ENCODE data around the gene MPP2.
"Not testable (repeated sequence)": the region's sequence is repeated elsewhere in the genome, so short reads cannot be mapped to it uniquely, and the experiment has no call there.

MPP2 gene

DNA sequence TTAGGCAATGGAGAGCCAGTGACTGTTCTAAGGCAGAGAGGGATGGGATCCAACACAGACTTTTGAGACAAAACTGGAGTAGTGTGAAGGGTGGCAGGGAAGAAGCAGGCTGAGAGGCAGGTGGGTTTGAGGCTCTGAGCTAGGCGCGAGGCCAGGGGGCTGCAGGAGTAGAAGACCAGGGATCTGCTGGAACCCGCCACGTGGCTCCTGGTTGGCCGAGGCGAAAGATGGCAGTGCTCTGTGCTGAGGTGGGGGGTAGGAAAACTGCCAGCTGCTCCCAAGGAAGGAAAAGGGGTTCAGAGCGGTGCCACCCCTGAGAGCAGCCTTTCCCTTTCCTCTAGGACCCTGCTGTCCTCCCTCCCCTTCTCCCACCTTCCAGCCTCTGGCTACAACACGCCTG, 54.8 kb downstream of the MPP2 start:
- DNase-seq: no peak

DNA sequence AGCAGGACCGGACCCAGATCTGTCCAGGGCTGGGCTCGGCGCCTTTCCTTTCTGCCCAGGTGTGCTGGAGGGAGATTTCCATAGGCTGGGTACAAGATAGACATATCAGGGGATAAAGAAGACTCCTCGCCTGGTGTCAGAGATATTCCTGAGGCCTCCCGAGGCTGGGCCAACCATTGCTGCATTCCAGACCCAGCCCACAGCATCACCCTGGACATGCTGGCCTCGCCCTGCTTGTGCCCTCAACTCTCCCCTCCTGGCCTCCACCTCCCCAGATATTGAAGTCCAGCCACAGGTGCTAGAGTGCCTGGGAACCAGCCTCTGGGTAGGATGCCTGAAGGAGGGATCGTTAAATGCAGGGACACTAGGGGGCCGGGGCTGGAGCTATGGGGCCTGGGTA, 58.2 kb downstream of the MPP2 start:
- DNase-seq: no peak

DNA sequence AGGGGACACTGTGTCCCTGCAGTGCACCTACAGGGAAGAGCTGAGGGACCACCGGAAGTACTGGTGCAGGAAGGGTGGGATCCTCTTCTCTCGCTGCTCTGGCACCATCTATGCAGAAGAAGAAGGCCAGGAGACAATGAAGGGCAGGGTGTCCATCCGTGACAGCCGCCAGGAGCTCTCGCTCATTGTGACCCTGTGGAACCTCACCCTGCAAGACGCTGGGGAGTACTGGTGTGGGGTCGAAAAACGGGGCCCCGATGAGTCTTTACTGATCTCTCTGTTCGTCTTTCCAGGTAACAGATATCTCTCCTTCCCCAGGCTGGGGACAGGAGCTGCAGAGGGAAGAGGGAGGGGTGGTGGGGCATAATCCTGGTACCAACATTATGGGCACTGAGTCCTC, 58.7 kb downstream of the MPP2 start:
- DNase-seq: no peak

DNA sequence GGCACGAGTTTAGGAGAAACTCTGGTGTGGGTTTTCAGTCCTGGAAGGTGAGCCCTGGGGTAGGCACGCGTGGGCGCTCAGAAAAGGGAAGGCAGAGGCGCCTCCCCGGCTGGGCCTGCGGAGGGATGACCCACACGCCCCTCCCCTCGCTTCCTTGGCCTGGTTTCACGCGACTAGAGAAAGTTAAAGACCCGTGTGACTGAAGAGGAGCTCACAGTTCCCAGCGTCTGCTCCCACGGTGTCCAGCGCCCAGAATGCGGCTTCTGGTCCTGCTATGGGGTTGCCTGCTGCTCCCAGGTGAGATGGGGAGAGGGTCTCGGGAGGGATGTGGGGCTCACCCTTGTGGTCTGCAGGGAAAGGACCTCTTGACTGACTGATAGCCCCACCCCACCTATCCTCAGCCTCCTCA, 60.4 kb downstream of the MPP2 start, which contains the start of gene CD300LG:
TSS of gene CD300LG (plus strand) at position 214 of the 409 bp plus-strand sequence. CDS start at position 255, 41 bp downstream.
- DNase-seq: no peak

DNA sequence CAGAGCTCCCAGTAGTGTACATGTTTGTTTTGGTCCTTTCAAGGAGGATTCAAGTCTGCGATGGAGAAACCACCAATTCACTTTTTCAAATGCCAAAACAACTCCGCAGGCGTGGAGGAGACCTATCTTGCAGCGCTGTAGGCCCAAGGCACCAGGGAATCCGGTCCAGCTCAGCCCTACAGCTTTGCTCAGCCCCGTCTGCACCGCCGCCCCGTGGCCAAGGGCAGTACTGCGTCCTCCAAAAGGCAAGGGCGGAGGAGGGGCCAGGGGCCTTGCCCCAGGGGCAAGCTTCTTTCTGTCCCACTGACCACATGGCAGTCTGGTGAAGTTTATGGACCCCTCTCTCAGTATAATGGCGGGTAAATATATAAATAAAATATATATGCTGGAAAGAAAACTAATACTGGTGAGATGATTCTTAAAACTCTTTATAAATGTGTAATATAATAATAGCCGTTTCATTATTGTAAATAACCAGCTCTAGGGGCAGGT, 61.1 kb downstream of the MPP2 start:
- peak; percentile 6 to 87 (median 58) for DNase-seq

DNA sequence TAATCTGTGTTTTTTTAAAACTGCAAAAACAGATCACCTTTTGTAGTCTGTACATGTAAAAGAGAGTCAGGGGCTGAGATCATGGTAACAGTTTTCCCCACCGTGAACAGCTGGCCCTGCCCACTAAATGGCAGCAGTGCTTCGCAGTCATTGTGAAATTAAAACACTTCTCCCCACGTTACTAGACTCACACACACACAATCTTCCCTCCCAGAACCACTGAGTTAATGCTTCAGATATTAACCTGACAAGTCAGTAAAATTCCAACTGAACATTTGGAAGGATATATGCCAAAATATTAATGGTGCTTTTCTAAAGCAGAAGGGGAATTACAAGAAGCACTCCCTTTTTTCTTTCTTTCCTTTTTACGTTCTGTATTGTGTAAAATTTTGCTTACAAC, 61.6 kb downstream of the MPP2 start:
- no peak for DNase-seq

DNA sequence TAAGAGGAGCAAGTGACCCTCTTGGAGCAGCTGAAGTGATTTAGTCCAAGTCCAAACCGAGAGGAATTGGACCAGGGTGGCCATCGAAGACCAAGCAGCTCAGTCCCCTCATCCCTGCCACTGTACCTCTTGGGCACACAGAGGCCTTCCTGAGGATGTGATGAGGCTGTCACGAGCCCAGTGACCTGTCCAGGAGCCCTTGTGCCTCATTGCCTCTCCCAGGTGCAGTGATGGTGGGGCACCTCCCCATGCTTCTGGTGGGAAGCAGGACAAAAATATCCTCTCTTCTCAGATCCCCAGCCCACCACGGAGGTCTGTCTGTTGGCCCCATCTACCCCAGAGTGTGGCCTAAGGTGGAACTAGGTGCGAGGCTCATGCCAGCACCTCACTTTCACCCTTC, 63.1 kb downstream of the MPP2 start:
- DNase-seq: no peak

DNA sequence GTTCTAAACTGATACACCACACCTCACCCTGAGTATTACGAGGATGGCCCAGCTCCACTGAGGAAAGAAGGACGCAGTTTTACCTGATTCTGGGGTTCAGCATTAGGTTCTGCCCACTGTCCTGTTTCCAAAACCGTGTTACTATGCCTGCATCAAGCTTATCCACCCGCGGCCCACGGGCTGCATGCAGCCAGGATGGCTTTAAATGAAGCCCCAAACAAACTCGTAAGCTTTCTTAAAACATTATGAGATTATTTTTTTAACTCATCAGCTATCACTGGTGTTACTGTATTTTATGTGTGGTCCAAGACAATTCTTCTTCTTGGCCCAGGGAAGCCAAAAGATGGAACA, 64.4 kb downstream of the MPP2 start:
- DNase-seq: no peak

DNA sequence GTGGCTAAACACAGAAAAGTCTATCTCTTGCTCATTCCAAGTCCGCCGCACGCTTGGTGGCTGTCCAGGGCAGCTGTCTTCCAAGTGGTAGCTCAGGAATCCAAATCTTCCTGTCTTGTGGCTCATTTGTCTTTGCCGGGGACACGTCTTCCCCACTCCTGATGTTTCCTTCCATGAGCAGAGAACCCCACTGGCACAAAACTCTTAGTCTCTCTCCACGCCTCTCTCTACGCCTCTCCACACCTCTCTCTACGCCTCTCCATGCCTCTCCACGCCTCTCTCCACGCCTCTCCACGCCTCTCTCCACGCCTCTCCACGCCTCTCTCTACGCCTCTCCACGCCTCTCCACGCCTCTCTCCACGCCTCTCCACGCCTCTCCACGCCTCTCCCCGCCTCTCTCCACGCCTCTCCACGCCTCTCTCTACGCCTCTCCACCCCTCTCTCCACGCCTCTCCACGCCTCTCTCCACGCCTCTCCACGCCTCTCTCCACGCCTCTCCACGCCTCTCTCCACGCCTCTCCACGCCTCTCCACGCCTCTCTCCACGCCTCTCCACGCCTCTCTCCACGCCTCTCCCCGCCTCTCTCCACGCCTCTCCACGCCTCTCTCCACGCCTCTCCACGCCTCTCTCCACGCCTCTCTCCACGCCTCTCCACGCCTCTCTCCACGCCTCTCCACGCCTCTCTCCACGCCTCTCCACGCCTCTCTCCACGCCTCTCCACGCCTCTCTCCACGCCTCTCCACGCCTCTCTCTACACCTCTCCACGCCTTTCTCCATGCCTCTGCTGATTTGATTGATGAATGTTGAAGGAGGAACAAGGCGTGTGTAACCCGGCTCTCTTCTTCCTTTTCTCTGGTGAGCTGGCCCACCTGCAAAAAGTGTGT, 65.0 kb downstream of the MPP2 start:
- not testable (repeated sequence) for DNase-seq

DNA sequence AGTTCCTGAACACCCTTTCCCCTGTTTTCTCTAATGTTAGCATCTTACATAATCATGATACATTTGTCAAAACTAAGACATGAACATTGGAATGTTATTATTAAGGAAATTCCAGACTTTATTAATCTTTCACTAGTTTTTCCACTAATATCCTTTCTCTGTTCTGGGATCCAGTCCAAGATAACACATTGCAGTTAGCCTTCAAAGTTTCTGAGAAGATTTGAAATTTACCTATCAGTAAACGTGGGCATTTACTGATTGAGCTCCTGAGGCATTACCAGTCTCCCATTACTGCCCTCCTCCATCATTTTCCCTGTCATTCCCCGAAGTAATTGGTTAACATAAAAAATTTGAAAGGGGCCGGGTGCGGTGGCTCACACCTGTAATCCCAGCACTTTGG, 66.1 kb downstream of the MPP2 start:
- no peak for DNase-seq

DNA sequence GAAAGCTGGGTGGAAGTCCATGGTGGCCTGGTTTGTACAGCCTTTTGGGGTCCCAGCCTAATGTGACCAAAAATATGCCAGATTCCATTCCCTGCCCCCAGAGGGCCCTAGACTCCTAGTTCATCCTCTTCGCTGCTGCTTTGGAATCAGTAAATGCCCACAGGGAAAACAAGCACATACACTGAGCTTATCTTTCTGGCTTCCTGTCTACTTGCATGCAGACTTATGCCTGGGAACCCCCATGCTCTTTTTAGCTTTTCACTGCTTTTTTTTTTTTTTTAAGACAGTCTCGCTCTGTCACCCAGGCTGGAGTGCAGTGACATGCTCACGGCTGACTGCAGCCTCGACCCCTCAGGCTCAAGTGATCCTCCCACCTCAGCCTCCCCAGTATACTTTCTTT, 66.5 kb downstream of the MPP2 start:
- no peak for DNase-seq

DNA sequence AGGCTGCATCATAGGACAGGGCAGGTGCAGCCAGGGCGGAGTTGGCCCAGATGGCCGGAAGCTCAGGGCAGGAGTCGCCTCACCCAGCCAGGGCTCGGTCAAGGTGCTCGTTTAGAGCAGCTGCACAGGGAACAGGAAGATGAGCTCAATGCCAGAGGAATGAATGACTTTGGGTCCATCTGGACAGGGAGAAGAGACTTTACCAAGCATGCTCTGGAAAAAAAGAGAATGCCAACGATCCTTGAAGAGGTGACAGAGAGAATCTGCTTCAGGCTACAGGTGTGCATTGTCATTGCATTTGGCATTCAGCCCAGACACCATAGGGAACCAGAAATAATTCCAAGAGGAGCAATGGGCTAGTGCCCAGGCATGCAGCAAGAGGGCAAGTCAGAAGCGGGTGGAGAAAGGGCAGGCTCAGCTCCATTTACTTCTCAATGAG, 67.6 kb downstream of the MPP2 start:
- DNase-seq: no peak

DNA sequence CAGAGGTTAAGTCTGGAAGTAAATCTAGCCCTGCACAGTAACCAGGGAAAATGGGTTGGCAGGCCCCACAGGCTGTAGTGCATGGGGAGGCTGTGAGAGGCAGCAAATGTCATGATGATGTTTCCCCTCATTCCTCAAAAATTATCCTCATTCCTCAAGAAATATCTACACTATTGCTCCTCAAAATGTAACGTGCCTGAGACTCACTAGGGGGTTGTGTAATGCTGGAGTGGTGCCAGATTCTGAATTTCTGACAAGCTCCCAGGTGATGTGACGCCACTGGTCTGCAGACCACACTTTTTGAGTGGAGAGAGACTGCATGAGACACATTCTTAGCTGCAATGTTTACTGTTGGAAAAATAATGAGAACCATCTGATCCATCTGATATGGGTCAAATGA, 73.2 kb downstream of the MPP2 start:
- DNase-seq: no peak

DNA sequence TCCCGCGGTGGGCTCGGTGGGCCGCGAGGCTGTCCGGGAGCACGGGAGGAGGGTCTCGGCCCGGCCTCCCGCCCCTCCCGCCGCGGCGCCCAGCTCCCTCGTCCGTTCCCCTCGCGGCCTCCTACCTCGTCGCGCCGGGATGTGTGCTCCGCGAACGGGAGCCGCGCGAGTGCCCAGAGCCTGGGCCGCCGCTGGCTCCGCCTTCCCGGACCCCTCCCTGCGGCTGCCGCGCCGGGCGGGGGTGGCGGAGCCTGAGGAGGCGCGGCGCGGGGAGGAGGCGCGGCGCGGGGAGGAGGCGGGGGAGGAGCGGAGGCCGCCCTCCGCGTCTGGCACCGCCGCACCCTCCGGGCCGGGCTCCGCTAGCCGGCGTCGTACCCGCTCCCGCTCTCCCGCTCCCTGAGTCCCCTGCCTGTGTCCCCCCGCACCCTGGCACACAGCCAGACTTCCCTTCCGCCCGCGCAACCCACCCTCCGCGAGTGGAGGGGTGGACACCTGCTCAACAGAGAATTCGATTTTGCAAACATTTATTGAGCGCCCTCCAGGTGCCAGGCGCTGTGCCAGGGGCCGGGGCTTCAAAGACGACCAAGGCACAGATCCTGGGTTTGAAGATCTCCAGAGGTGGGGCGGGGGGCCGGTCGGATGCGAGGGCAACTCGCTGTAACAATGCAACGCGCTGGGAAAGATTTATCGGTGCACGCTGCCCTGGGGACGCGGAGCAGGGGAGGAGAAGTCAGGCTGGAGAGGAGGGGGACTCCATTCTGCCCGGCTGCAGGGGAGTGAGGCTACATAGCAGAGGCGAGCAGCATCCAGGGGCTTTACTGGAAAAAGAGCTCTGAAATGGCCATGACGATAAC, 74.1 kb downstream of the MPP2 start, which contains the start of gene MPP3:
TSS of gene MPP3 (minus strand) at position 171 of the 854 bp plus-strand sequence. CDS start 1,240 bp downstream, outside the sequence.
- DNase-seq: peak in 36 of 51 donors; percentile 6 to 82 (median 29)

DNA sequence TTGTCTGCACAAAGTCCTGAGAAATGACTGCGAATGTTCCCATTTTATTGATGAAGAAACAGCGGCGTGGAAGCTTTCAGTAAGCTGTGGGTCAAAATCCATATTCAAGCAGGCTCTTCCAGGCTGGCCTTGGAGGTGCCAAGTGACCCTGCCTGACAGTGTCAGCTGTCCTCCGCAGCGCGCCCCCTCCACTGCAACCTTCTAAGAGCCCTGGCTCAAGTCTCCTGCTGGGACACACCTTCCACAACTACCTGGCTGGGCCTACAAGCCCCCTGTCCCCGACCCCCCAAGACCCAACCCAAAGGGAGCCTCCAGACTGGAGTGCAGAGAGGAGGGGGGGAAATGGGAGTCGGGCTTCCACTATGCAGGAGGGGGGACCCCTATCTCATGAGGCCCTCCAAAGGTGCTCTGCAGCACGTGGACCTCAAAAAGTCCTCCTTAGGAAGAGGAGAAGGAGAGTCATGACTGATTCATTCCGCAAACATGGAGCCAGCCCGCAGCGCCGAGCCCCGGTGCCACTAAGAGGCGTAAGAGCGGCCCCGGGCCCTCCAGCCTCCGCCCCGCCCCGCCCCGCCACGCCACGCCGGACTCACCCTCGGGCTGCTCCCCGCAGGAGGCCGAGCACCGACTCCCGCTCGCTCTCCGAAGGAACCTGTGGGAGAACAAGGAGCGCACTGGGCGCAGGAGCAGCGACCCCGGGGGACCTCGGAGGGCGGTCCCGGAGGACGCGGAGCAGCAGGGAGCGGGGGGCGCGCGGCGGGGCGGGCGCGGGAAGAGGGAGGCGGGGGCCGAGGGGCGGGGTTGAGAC, 75.0 kb downstream of the MPP2 start:
- DNase-seq: peak in 17 of 51 donors; percentile 5 to 50 (median 24)

DNA sequence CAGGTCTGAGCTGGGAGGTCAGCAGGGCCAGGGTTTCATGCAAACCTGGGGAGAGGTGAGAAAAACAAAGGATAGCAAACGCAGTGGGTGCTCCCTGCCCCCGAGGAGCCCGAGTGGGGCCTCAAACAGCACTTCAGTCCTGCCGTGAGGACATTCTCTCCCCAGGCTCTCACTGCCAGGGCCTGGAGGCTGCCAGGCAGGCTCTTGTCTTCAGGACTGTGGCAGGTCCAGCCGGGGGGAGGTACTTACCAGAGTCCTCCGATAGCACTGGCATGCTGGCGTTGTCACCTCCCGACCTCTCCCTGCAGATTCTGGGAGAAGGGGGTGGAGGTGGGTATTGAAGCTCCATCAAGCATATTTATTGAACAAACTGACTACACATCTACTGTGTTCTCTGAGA, 75.7 kb downstream of the MPP2 start:
- no peak for DNase-seq

DNA sequence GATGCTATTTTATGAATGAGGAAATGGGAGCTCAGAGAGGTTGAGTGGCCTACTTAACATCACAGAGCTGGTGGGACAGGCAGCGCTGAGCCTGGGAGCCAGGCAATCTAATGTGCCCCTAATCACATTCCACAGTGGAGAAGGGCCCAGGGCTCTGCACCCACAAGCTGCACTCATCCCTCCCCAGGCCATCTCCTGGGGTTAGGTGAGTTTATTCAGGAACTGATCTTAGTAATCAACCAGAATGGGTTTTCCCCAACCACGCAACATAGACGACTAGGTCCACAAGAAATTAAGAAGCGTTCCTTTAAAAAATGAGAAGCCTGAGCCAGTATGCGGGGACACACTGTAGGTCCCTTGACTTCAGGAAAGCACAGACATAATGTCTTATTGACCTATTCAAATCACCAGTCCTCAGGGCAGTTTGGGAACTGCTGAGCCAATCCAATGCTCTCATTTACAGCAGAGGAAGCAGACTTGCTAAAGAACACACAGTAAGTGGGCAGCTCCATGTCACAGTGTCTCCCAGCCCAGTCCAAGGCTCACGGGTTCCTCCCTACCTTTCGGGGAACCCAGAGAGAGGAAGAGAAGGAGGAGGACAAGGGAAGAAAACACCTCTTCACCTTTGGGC, 76.7 kb downstream of the MPP2 start:
- DNase-seq: no peak

DNA sequence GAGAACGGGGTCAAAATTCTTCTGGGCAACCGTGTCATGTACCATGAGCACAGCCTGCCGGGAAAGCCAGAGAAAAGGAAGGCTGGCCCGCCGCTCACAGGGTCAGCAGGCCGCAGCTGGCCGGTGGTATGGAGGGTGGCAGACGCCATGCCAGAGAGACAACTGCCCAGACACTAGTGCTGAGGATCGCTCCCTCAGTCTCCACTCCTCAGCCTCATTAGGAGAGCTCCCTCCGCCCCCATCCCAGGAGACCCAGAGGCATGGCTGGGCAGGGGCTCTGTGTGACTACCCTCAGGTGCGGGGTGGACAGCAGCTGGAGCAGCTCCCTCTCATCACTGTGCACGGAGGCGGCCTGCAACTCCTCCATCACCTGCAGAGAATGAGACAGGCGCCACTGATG, 77.6 kb downstream of the MPP2 start:
- DNase-seq: no peak

DNA sequence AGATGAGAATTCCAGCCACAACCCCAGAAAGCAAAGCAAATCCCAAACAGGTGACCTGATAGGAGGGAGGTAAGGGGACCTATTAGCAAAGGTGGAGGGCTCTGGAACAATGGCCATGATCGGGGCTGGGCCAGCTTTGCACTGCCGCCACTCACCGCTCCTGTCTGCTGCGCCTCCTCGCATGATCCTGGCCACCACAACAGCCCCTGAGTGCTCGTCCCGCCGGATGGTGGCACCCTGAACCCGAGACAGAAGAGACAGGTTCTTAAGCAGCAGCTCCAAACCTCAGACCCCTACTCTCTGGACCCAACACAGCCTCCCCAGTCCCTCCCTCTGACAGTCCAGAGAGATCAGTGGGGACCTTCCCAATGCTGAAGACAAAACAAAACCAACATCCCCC, 79.7 kb downstream of the MPP2 start:
- DNase-seq: no peak

DNA sequence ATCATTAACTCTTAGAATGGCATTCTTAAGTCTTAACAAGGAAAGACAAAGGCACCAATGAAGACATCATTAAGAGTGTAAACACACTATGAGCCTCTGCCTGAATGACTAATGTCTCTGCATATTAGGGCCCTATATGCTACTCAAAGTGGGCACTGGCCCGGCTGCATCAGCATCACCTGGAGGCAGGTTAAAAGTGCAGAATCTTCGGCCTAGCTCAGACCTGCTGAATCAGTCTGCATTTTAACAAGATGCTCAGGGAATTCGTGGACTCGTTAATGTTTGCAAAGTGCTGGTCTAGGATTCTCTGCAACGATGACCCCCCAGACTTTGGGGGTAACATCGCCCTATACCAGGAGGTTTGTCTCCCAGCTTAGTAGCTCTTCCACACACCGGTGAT, 81.1 kb downstream of the MPP2 start:
- DNase-seq: no peak

DNA sequence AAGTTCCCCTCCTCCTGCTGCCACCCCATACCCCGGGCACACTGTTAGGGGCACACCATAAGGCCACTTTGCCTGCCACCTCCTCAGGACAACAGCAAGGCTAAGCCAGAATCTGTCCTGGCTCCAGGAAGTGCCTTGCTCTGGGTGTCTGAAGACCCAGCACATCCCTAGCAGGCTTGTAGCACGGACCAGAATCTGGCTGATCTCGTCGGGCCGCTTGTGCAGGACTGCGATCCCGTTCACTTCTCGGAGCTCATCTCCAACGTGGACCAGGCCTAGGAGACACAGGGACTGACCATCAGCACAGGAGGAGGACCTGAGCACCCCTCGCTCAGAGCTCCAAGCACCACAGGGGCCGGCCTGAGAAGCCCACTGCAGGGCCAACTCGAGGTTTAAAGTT, 81.8 kb downstream of the MPP2 start:
- no peak for DNase-seq
